Mammary epithelial cell (primary cell): ENCODE results near the gene IGHMBP2.

Source experiments
- CTCF ChIP-seq, 2 donors: IDR thresholded peaks in 1 of 2; conservative IDR thresholded peaks in 1 of 2; 2 replicates each; pipeline ENCODE4 v1.5.1; 2011 to 2012; ENCODE audit warnings: inconsistent platforms in 2 of 2, low read length in 2 of 2, mild to moderate bottlenecking in 2 of 2, control low read depth in 1 of 2, low read depth in 1 of 2; ENCODE audit not compliant: insufficient read depth in 1 of 2; ENCODE audit errors: extremely low read depth in 1 of 2
- EZH2 ChIP-seq: IDR thresholded peaks from 2 replicates; pipeline ENCODE4 v1.6.1; 2012; ENCODE audit warnings: low read length, inconsistent platforms, borderline replicate concordance

DNA sequence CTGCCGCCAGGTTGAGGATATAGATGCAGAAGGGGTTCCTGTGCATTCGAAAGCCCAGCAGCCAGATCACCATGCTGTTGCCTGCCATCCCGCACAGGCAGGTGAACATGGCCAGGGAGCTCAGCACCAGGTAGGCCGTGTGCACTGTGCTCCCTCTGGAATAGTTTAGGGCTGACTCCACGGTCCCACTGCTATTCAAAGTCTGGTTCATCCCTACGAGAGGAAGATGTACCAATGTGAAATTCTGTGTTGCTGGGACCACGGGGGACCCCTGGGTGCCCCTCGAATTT is 77.0 kb downstream of the IGHMBP2 start, which contains the start of gene MRGPRD:
- no peak for TF ChIP-seq CTCF (conservative IDR thresholded peaks at IDR 0.05 in 1 of 2, IDR thresholded peaks at IDR 0.05 in 1 of 2; ENCODE audit: extremely low read depth in 1 of 2, insufficient read depth in 1 of 2, low read depth in 1 of 2, low read length in 2 of 2)
- no peak for TF ChIP-seq EZH2
